Neuron (in vitro differentiated cells): ENCODE data around the gene TIMM22.
"Not testable (repeated sequence)": the region's sequence is repeated elsewhere in the genome, so short reads cannot be mapped to it uniquely, and the experiment has no call there.

Source experiments
- H2AFZ ChIP-seq: one replicate; pipeline ENCODE4 v1.6.1; 2013; ENCODE audit warnings: low read depth, mild to moderate bottlenecking, inconsistent platforms, low read length, moderate library complexity
- H3K27me3 ChIP-seq: one replicate; pipeline ENCODE4 v1.6.1; 2013; ENCODE audit warnings: low read length; ENCODE audit not compliant: insufficient read depth
- H3K36me3 ChIP-seq: one replicate; pipeline ENCODE4 v1.6.1; 2013; ENCODE audit warnings: low read length; ENCODE audit not compliant: insufficient read depth
- H3K4me1 ChIP-seq: one replicate; pipeline ENCODE4 v1.6.1; 2013; ENCODE audit warnings: low read length; ENCODE audit not compliant: insufficient read depth
- H3K4me3 ChIP-seq: 2 replicates; pipeline ENCODE4 v1.5.1; 2013; ENCODE audit warnings: mild to moderate bottlenecking, low read length, moderate library complexity
- H3K9me3 ChIP-seq: one replicate; pipeline ENCODE4 v1.6.1; 2013; ENCODE audit warnings: low read length

Gene TIMM22

GRCh38 chr17:1047177-1047878, 50.4 kb downstream of the TIMM22 start:
- no peak overlapping the region for H3K4me3 ChIP-seq
- no peak overlapping the region for H2AFZ ChIP-seq
- H3K4me1 ChIP-seq = peaks cover 4% of the 10 kb centered on the region
- peaks cover 12% of the 10 kb centered on the region for H3K36me3 ChIP-seq
- H3K27me3 ChIP-seq = no peaks in the 10 kb centered on the region
- no peaks in the 10 kb centered on the region for H3K9me3 ChIP-seq

- Histone ChIP-seq H3K4me3 (no peak overlapping the region), H2AFZ (no peak overlapping the region), H3K36me3 (peaks cover 8% of the 10 kb centered on the region), H3K27me3 (no peaks in the 10 kb centered on the region), H3K9me3 (no peaks in the 10 kb centered on the region), H3K4me1 (peaks cover 4% of the 10 kb centered on the region)
These were observed 51.0 kb downstream of the TIMM22 start for GRCh38 chr17:1047879-1048470.

- not testable (repeated sequence) for H2AFZ ChIP-seq, H3K27me3 ChIP-seq
These were observed 51.7 kb downstream of the TIMM22 start for GRCh38 chr17:1048516-1049115.

GRCh38 chr17:1049446-1050225, 52.7 kb downstream of the TIMM22 start:
- peaks cover 21% of the 10 kb centered on the region for H3K36me3 ChIP-seq
- H2AFZ ChIP-seq = no peak overlapping the region
- H3K4me3 ChIP-seq = no peak overlapping the region
- no peaks in the 10 kb centered on the region for H3K4me1 ChIP-seq
- no peaks in the 10 kb centered on the region for H3K27me3 ChIP-seq
- H3K9me3 ChIP-seq = no peaks in the 10 kb centered on the region

More at GRCh38 chr17:1048516-1049115, 51.7 kb downstream of the TIMM22 start:
- not testable (repeated sequence) for H3K4me3 ChIP-seq, H3K4me1 ChIP-seq, H3K9me3 ChIP-seq
- peaks cover 13% of the 10 kb centered on the region for H3K36me3 ChIP-seq

- no peaks in the 10 kb centered on the region for H3K27me3 ChIP-seq
These were observed 53.5 kb downstream of the TIMM22 start for GRCh38 chr17:1050246-1050995.

GRCh38 chr17:1050996-1051925, 54.3 kb downstream of the TIMM22 start:
- Histone ChIP-seq H3K4me1 (no peaks in the 10 kb centered on the region), H3K36me3 (peaks cover 24% of the 10 kb centered on the region), H3K4me3 (no peak overlapping the region), H3K27me3 (no peaks in the 10 kb centered on the region), H3K9me3 (no peaks in the 10 kb centered on the region), H2AFZ (no peak overlapping the region)

More at GRCh38 chr17:1050246-1050995, 53.5 kb downstream of the TIMM22 start:
- no peak overlapping the region for H3K4me3 ChIP-seq
- H3K9me3 ChIP-seq = no peaks in the 10 kb centered on the region
- H3K4me1 ChIP-seq = no peaks in the 10 kb centered on the region
- no peak overlapping the region for H2AFZ ChIP-seq
- H3K36me3 ChIP-seq = peaks cover 24% of the 10 kb centered on the region
